Heart left ventricle (tissue), 13 donors: Measurements from ENCODE around the gene EXOC7.

Experiments
- POLR2A ChIP-seq, 2 donors: fragments of 450-650 bp; IDR thresholded peaks; one replicate each; pipeline ENCODE4 v1.6.1; 2017; ENCODE audit warnings: antibody characterized with exemption in 2 of 2, mild to moderate bottlenecking in 2 of 2, moderate library complexity in 2 of 2
- TF ChIP-seq, protein P1 (sequence below), 12 donors: fragments of 200-600 bp; sonication (generic) in 4 of 12; IDR thresholded peaks; one replicate each; pipeline versions ENCODE4 v1.5.0 to v1.8.0; 2018 to 2022; ENCODE audit warnings: antibody characterized with exemption in 12 of 12, mild to moderate bottlenecking in 5 of 12
- donor health status: ischemic (EF 13 %, LVEDD 7.1; RV severe dilation, severe dysfunction).
- donor health status: DM: no; HTN: yes; CAD: no.
- donor health status: DM: no; HTN: no; CAD: no.
- donor health status: ischemic (EF 25% LVEDD 6.9; RV normal size, moderate dysfunction).
- donor health status: ischemic (EF 25% LVEDD 5.7; RV mildly dilated, moderate dysfunction).
- donor health status: ischemic (EF 35%, LVEDD 5.7; RV mildly dilated, moderate dysfunction).
- donor health status: nonischemic (EF 11% LVEDD 7.7; RV severe dilation, severe dysfunction).
- donor health status: DM: yes; HTN: yes; CAD: no.
- donor health status: PGD.
- donor health status: ischemic (EF 29% LVEDD 5.4; RV normal size, mild dysfunction).
- donor health status: nonischemic (EF 23%, LVEDD 6.1; RV moderate dilation, normal function).

DNA sequence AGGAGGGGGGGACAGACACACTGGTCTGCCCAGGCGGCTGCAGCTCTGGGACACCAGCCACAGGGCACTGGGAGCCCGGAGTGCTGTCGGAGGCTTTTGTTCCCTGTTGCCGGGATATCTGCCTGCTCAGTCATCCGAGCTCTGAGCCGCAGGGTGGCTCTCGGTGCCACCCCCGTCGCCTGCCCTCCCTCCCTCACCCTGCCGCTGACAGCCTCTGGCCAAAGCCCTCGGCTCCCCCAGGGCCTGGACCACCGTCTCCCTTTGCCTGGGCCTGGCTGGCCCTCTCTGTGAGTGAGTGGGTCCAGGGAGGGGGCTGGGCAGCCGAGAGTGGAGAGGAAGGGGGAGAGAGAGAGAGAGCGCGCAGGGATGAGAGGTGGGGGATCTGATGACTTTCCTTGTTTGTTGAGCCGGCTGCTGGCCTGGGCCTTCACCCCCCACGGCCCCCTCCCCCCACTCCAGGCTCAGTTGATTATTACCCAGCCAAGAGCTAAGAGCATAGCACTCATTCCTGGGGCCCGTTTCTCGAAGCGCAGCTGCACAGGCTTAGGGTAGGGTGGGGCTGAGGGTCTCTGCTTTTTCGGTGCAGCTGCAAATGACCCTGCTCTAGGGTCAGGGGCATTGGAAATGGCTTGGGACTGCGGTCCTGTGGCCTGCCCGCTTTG is 34.8 kb upstream of the EXOC7 start:
- TF ChIP-seq, protein P1, sequence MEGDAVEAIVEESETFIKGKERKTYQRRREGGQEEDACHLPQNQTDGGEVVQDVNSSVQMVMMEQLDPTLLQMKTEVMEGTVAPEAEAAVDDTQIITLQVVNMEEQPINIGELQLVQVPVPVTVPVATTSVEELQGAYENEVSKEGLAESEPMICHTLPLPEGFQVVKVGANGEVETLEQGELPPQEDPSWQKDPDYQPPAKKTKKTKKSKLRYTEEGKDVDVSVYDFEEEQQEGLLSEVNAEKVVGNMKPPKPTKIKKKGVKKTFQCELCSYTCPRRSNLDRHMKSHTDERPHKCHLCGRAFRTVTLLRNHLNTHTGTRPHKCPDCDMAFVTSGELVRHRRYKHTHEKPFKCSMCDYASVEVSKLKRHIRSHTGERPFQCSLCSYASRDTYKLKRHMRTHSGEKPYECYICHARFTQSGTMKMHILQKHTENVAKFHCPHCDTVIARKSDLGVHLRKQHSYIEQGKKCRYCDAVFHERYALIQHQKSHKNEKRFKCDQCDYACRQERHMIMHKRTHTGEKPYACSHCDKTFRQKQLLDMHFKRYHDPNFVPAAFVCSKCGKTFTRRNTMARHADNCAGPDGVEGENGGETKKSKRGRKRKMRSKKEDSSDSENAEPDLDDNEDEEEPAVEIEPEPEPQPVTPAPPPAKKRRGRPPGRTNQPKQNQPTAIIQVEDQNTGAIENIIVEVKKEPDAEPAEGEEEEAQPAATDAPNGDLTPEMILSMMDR (IDR thresholded peaks at IDR 0.05), result no peak
- no peak for TF ChIP-seq POLR2A (IDR thresholded peaks at IDR 0.05)
